Measurements from ENCODE around the gene PCDHGA1.

DNA sequence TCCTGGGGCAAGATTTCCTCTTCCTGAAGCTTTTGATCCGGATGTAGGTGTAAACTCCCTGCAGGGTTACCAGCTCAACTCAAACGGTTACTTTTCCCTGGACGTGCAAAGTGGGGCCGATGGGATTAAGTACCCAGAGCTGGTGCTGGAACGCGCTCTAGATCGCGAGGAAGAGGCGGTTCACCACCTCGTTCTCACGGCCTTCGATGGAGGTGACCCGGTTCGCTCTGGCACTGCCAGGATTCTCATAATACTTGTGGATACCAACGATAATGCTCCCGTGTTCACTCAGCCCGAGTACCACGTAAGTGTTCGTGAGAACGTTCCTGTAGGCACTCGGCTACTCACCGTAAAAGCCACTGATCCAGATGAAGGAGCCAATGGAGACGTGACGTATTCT lies 25.3 kb downstream of the PCDHGA1 start:
- TF ChIP-seq, protein P1, sequence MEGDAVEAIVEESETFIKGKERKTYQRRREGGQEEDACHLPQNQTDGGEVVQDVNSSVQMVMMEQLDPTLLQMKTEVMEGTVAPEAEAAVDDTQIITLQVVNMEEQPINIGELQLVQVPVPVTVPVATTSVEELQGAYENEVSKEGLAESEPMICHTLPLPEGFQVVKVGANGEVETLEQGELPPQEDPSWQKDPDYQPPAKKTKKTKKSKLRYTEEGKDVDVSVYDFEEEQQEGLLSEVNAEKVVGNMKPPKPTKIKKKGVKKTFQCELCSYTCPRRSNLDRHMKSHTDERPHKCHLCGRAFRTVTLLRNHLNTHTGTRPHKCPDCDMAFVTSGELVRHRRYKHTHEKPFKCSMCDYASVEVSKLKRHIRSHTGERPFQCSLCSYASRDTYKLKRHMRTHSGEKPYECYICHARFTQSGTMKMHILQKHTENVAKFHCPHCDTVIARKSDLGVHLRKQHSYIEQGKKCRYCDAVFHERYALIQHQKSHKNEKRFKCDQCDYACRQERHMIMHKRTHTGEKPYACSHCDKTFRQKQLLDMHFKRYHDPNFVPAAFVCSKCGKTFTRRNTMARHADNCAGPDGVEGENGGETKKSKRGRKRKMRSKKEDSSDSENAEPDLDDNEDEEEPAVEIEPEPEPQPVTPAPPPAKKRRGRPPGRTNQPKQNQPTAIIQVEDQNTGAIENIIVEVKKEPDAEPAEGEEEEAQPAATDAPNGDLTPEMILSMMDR (IDR thresholded peaks at IDR 0.05), result no peak
- TF ChIP-seq EP300 (IDR thresholded peaks at IDR 0.05), result no peak
- TF ChIP-seq ZFP36 (IDR thresholded peaks at IDR 0.05; ENCODE audit: borderline replicate concordance, partially characterized antibody), result no peak
- TF ChIP-seq, protein P2, sequence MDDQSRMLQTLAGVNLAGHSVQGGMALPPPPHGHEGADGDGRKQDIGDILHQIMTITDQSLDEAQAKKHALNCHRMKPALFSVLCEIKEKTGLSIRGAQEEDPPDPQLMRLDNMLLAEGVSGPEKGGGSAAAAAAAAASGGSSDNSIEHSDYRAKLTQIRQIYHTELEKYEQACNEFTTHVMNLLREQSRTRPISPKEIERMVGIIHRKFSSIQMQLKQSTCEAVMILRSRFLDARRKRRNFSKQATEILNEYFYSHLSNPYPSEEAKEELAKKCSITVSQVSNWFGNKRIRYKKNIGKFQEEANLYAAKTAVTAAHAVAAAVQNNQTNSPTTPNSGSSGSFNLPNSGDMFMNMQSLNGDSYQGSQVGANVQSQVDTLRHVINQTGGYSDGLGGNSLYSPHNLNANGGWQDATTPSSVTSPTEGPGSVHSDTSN (IDR thresholded peaks at IDR 0.05), result no peak
- no peak for TF ChIP-seq MYC (IDR thresholded peaks at IDR 0.05; ENCODE audit: borderline replicate concordance, low read length)
- TF ChIP-seq, protein P3, sequence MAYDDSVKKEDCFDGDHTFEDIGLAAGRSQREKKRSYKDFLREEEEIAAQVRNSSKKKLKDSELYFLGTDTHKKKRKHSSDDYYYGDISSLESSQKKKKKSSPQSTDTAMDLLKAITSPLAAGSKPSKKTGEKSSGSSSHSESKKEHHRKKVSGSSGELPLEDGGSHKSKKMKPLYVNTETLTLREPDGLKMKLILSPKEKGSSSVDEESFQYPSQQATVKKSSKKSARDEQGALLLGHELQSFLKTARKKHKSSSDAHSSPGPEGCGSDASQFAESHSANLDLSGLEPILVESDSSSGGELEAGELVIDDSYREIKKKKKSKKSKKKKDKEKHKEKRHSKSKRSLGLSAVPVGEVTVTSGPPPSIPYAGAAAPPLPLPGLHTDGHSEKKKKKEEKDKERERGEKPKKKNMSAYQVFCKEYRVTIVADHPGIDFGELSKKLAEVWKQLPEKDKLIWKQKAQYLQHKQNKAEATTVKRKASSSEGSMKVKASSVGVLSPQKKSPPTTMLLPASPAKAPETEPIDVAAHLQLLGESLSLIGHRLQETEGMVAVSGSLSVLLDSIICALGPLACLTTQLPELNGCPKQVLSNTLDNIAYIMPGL (CRISPR knock-in tag; IDR thresholded peaks at IDR 0.05; ENCODE audit: borderline replicate concordance), result no peak
- no peak for TF ChIP-seq ZSCAN20 (CRISPR knock-in tag; IDR thresholded peaks at IDR 0.05)
- no peak for TF ChIP-seq CHD4 (IDR thresholded peaks at IDR 0.05; ENCODE audit: borderline replicate concordance)
- no peak for TF ChIP-seq RCOR1 (IDR thresholded peaks at IDR 0.05; ENCODE audit: low read depth, low read length)
- TF ChIP-seq, protein P4, sequence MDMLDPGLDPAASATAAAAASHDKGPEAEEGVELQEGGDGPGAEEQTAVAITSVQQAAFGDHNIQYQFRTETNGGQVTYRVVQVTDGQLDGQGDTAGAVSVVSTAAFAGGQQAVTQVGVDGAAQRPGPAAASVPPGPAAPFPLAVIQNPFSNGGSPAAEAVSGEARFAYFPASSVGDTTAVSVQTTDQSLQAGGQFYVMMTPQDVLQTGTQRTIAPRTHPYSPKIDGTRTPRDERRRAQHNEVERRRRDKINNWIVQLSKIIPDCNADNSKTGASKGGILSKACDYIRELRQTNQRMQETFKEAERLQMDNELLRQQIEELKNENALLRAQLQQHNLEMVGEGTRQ (IDR thresholded peaks at IDR 0.05), result no peak
- no peak for TF ChIP-seq CHD2 (IDR thresholded peaks at IDR 0.05; ENCODE audit: low read length, partially characterized antibody)
- TF ChIP-seq RAD21 (conservative IDR thresholded peaks at IDR 0.05 in 1 of 2, IDR thresholded peaks at IDR 0.05 in 1 of 2), result no peak
- TF ChIP-seq MAFK (IDR thresholded peaks at IDR 0.05; ENCODE audit: partially characterized antibody), result no peak
- TF ChIP-seq, protein P5, sequence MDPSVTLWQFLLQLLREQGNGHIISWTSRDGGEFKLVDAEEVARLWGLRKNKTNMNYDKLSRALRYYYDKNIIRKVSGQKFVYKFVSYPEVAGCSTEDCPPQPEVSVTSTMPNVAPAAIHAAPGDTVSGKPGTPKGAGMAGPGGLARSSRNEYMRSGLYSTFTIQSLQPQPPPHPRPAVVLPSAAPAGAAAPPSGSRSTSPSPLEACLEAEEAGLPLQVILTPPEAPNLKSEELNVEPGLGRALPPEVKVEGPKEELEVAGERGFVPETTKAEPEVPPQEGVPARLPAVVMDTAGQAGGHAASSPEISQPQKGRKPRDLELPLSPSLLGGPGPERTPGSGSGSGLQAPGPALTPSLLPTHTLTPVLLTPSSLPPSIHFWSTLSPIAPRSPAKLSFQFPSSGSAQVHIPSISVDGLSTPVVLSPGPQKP (IDR thresholded peaks at IDR 0.05; ENCODE audit: low read depth, low read length), result no peak
